Measurements from ENCODE around the gene LTBP1. TPM values are rescaled to one million over a fixed set of nuclear protein-coding genes. Genes with fewer than 3 reads are reported as not detected.

Gene LTBP1
- total and polyA plus RNA-seq, 4 donors: 5.8 to 57.6 (median 10.2) TPM

DNA sequence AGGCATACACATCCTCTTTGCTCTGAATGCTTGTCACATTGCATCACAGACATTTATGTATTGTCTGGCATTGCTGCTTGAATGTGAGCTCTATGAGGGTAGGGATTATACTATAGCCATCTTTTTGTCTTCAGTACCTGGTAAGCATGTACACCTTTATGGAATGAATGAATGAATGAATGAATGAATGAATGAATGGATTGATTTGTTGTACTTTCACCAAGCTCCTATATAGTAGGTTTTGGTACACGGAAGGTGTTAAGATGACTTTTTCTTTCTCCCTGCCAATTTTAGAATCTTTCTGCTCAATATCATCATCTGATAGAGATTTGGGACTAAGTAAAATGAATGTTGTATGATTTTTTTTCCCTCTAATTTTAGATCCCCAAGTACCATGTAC lies 13.5 kb downstream of the LTBP1 start:
- H3K9me3 ChIP-seq (ENCODE audit: control insufficient read depth in 4 of 4, low read length in 3 of 4): no peaks in the 10 kb centered on the region
- whole genome bisulfite sequencing: 96% methylated on average over 1 of the region's 1 CpG
- no peaks in the 10 kb centered on the region for H3K36me3 ChIP-seq (ENCODE audit: control insufficient read depth in 4 of 4, insufficient read depth in 3 of 4, low read depth in 1 of 4, low read length in 3 of 4)
- no peaks in the 10 kb centered on the region for H3K4me1 ChIP-seq (ENCODE audit: control insufficient read depth in 4 of 4, insufficient read depth in 4 of 4, low read length in 3 of 4)
- no peak overlapping the region for H3K27ac ChIP-seq (ENCODE audit: low read depth in 1 of 2, low read length in 2 of 2)
- H3K9ac ChIP-seq (ENCODE audit: low read depth in 1 of 2, low read length in 2 of 2): no peak overlapping the region
- no peak for DNase-seq (ENCODE audit: low spot score)
- H3K27me3 ChIP-seq (ENCODE audit: control insufficient read depth in 4 of 4, insufficient read depth in 4 of 4, low read length in 3 of 4): no peaks in the 10 kb centered on the region
- no peak overlapping the region for H3K4me3 ChIP-seq (ENCODE audit: low read depth in 1 of 3, low read length in 3 of 3)
- TF ChIP-seq YY1 (IDR thresholded peaks at IDR 0.05) (no peak), HNF4G (IDR thresholded peaks at IDR 0.05) (no peak), GABPA (IDR thresholded peaks at IDR 0.05 in 1 of 2, conservative IDR thresholded peaks at IDR 0.05 in 1 of 2) (no peak), NR2F2 (IDR thresholded peaks at IDR 0.05) (no peak), FOXA1 (IDR thresholded peaks at IDR 0.05) (no peak), TAF1 (conservative IDR thresholded peaks at IDR 0.05) (no peak), SP1 (IDR thresholded peaks at IDR 0.05) (no peak), FOXA2 (IDR thresholded peaks at IDR 0.05) (no peak), RXRA (IDR thresholded peaks at IDR 0.05) (no peak)
- TF ChIP-seq, protein P1, sequence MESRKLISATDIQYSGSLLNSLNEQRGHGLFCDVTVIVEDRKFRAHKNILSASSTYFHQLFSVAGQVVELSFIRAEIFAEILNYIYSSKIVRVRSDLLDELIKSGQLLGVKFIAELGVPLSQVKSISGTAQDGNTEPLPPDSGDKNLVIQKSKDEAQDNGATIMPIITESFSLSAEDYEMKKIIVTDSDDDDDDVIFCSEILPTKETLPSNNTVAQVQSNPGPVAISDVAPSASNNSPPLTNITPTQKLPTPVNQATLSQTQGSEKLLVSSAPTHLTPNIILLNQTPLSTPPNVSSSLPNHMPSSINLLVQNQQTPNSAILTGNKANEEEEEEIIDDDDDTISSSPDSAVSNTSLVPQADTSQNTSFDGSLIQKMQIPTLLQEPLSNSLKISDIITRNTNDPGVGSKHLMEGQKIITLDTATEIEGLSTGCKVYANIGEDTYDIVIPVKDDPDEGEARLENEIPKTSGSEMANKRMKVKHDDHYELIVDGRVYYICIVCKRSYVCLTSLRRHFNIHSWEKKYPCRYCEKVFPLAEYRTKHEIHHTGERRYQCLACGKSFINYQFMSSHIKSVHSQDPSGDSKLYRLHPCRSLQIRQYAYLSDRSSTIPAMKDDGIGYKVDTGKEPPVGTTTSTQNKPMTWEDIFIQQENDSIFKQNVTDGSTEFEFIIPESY (IDR thresholded peaks at IDR 0.05): no peak
- TF ChIP-seq, protein P2, sequence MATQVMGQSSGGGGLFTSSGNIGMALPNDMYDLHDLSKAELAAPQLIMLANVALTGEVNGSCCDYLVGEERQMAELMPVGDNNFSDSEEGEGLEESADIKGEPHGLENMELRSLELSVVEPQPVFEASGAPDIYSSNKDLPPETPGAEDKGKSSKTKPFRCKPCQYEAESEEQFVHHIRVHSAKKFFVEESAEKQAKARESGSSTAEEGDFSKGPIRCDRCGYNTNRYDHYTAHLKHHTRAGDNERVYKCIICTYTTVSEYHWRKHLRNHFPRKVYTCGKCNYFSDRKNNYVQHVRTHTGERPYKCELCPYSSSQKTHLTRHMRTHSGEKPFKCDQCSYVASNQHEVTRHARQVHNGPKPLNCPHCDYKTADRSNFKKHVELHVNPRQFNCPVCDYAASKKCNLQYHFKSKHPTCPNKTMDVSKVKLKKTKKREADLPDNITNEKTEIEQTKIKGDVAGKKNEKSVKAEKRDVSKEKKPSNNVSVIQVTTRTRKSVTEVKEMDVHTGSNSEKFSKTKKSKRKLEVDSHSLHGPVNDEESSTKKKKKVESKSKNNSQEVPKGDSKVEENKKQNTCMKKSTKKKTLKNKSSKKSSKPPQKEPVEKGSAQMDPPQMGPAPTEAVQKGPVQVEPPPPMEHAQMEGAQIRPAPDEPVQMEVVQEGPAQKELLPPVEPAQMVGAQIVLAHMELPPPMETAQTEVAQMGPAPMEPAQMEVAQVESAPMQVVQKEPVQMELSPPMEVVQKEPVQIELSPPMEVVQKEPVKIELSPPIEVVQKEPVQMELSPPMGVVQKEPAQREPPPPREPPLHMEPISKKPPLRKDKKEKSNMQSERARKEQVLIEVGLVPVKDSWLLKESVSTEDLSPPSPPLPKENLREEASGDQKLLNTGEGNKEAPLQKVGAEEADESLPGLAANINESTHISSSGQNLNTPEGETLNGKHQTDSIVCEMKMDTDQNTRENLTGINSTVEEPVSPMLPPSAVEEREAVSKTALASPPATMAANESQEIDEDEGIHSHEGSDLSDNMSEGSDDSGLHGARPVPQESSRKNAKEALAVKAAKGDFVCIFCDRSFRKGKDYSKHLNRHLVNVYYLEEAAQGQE (IDR thresholded peaks at IDR 0.05): no peak
- TF ChIP-seq, protein P3, sequence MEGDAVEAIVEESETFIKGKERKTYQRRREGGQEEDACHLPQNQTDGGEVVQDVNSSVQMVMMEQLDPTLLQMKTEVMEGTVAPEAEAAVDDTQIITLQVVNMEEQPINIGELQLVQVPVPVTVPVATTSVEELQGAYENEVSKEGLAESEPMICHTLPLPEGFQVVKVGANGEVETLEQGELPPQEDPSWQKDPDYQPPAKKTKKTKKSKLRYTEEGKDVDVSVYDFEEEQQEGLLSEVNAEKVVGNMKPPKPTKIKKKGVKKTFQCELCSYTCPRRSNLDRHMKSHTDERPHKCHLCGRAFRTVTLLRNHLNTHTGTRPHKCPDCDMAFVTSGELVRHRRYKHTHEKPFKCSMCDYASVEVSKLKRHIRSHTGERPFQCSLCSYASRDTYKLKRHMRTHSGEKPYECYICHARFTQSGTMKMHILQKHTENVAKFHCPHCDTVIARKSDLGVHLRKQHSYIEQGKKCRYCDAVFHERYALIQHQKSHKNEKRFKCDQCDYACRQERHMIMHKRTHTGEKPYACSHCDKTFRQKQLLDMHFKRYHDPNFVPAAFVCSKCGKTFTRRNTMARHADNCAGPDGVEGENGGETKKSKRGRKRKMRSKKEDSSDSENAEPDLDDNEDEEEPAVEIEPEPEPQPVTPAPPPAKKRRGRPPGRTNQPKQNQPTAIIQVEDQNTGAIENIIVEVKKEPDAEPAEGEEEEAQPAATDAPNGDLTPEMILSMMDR (IDR thresholded peaks at IDR 0.05; ENCODE audit: low read depth, low read length, missing input control): no peak
- TF ChIP-seq, protein P4, sequence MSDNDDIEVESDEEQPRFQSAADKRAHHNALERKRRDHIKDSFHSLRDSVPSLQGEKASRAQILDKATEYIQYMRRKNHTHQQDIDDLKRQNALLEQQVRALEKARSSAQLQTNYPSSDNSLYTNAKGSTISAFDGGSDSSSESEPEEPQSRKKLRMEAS (IDR thresholded peaks at IDR 0.05): no peak

DNA sequence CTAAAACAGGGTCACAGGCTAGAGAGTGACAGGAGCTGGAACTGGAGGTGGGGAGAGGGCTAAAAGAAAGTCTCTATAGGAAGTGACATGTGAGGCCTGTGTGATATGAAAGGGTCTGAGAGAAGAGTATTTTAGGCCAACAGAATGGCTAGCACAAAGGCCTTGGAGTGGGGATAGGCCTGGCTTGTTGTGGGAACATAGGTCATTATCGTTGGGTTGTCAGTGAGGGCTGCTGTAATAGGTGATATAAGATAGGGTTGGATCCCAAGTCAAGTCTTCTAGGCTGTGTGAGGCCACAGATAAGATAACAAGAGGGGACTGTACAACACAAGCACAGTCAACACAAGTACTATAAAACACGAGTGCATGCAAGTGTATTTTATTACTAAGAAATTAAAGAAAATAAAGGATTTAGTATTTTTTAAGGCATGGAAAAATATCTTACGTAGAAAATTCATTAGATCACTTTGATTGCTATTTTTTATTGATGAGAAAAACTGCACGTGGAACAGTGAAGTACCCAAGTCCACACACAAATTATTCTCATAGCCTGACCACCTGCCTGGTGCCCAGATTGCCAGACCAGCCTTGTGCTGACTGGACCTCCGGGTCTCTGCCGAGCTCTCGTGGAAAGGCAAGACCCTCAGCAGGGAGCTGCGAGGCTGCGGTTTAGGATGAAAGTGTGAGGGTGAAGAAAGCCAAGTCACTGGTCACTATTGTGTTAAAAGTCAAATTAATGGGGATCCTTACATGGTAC lies 14.1 kb downstream of the LTBP1 start:
- DNase-seq (ENCODE audit: low spot score): no peak
- no peak overlapping the region for H3K4me3 ChIP-seq (ENCODE audit: low read depth in 1 of 3, low read length in 3 of 3)
- 93% methylated on average over 9 of the region's 9 CpGs for WGBS
- no peaks in the 10 kb centered on the region for H3K36me3 ChIP-seq (ENCODE audit: control insufficient read depth in 4 of 4, insufficient read depth in 3 of 4, low read depth in 1 of 4, low read length in 3 of 4)
- no peak overlapping the region for H3K9ac ChIP-seq (ENCODE audit: low read depth in 1 of 2, low read length in 2 of 2)
- H3K27ac ChIP-seq (ENCODE audit: low read depth in 1 of 2, low read length in 2 of 2): no peak overlapping the region
- no peaks in the 10 kb centered on the region for H3K27me3 ChIP-seq (ENCODE audit: control insufficient read depth in 4 of 4, insufficient read depth in 4 of 4, low read length in 3 of 4)
- H3K4me1 ChIP-seq (ENCODE audit: control insufficient read depth in 4 of 4, insufficient read depth in 4 of 4, low read length in 3 of 4): no peaks in the 10 kb centered on the region
- H3K9me3 ChIP-seq (ENCODE audit: control insufficient read depth in 4 of 4, low read length in 3 of 4): no peaks in the 10 kb centered on the region
- no peak for TF ChIP-seq SP1 (IDR thresholded peaks at IDR 0.05)

All from liver (tissue), 9 donors.